HCT116 (cell line): ENCODE measurements around the gene ST3GAL3. TPM values are rescaled to one million over a fixed set of nuclear protein-coding genes. Genes with fewer than 3 reads are reported as not detected.
A peak's percentile ranks its signal among the peaks of the same experiment; 100 is the strongest.

Experiments used
- ATAC-seq: fragments of 200-7000 bp; cut with Tn5 transposase; 2 replicates; pipeline ENCODE4 v1.9.1; 2020; ENCODE audit warnings: mild to moderate bottlenecking, moderate library complexity
- BruUV-seq: library from RNA; stranded (reverse); fragments of 400-500 nt; replicated peaks from 2 replicates; lab custom pipeline; 2021; lab: Mats Ljungman, UMichigan
- CTCF ChIA-PET: fragments of 300-600 bp; sonication (Branson Sonifier 250); formaldehyde crosslinking; loops from one replicate; lab custom pipeline; 2021; ENCODE audit warnings: antibody characterized with exemption; lab: Charles Lee
- POLR2A ChIA-PET: fragments of 300-600, 350-600 bp; sonication (Branson Sonifier 250); formaldehyde crosslinking; loops from one replicate; lab custom pipeline; 2021; ENCODE audit warnings: antibody characterized with exemption; lab: Charles Lee
- RAD21 ChIA-PET, 2 experiments: fragments of 300-600 bp; sonication (Branson Sonifier 250); formaldehyde crosslinking; loops; one replicate each; lab custom pipeline; 2023; ENCODE audit warnings: low total read pairs in 2 of 2; ENCODE audit not compliant: uncharacterized antibody in 2 of 2, unreplicated experiment in 2 of 2, low non-redundant PET in 1 of 2; lab: Charles Lee
- DNase-seq: peaks from one replicate; pipeline ENCODE4 v3.0.0-alpha.2; 2010; ENCODE audit warnings: low read depth, low spot score
- H2AFZ ChIP-seq: fragments of 200-600 bp; shearing (Covaris generic), sonication (generic); 2 replicates; pipeline ENCODE4 v1.6.1; 2017; ENCODE audit warnings: low read depth, mixed run types, mixed read lengths, antibody characterized with exemption, low read length; ENCODE audit not compliant: poor library complexity, severe bottlenecking
- H3K27ac ChIP-seq: 2 replicates; pipeline ENCODE4 v1.5.1; 2012; ENCODE audit warnings: low read depth, low read length
- H3K27me3 ChIP-seq: fragments of 200-600 bp; sonication (generic); 2 replicates; pipeline ENCODE4 v1.6.1; 2016; ENCODE audit warnings: mixed run types, low read length, mixed read lengths; ENCODE audit not compliant: insufficient read depth
- H3K36me3 ChIP-seq, 2 experiments: fragments of 200-500 bp in 1 of 2; fragments of 200-600 bp in 1 of 2; sonication (Bioruptor generic) in 1 of 2; sonication (generic) in 1 of 2; 2 replicates each; pipeline versions ENCODE4 v1.5.1 to v1.6.1; 2014 to 2016; ENCODE audit warnings: low read length in 2 of 2, inconsistent platforms in 1 of 2, mixed read lengths in 1 of 2, mixed run types in 1 of 2; ENCODE audit not compliant: insufficient read depth in 2 of 2, control insufficient read depth in 1 of 2
- H3K4me1 ChIP-seq, 2 experiments: fragments of 200-600 bp in 1 of 2; sonication (generic) in 1 of 2; 2 replicates each; pipeline versions ENCODE4 v1.5.1 to v1.6.1; 2012 to 2017; ENCODE audit warnings: low read length in 2 of 2, inconsistent platforms in 1 of 2, mild to moderate bottlenecking in 1 of 2, mixed read lengths in 1 of 2, mixed run types in 1 of 2, moderate library complexity in 1 of 2; ENCODE audit not compliant: insufficient read depth in 2 of 2, control insufficient read depth in 1 of 2
- H3K4me2 ChIP-seq: fragments of 200-600 bp; sonication (generic); 2 replicates; pipeline ENCODE4 v1.6.1; 2017; ENCODE audit warnings: mixed run types, low read length, mixed read lengths
- H3K4me3 ChIP-seq, 2 experiments: fragments of 200-600 bp in 1 of 2; sonication (generic) in 1 of 2; replicated peaks in 1 of 2; 2 replicates each; pipeline ENCODE4 v1.5.1; 2011 to 2016; ENCODE audit warnings: low read length in 2 of 2, control low read depth in 1 of 2, low read depth in 1 of 2, mild to moderate bottlenecking in 1 of 2, mixed read lengths in 1 of 2, mixed run types in 1 of 2
- H3K79me2 ChIP-seq: fragments of 200-600 bp; sonication (generic); 2 replicates; pipeline ENCODE4 v1.6.1; 2017; ENCODE audit warnings: mild to moderate bottlenecking, mixed run types, low read length, moderate library complexity, mixed read lengths; ENCODE audit not compliant: insufficient read depth
- H3K9ac ChIP-seq: fragments of 200-600 bp; sonication (generic); 2 replicates; pipeline ENCODE4 v1.6.1; 2016; ENCODE audit warnings: low read length, mixed read lengths
- H3K9me2 ChIP-seq: fragments of 200-600 bp; sonication (generic), shearing (Covaris generic); 2 replicates; pipeline ENCODE4 v1.6.1; 2017; ENCODE audit warnings: mixed run types, mild to moderate bottlenecking, moderate library complexity; ENCODE audit not compliant: insufficient read depth
- H3K9me3 ChIP-seq, 2 experiments: fragments of 200-500 bp in 1 of 2; fragments of 200-600 bp in 1 of 2; sonication (Bioruptor generic) in 1 of 2; sonication (generic) in 1 of 2; 2 replicates each; pipeline ENCODE4 v1.6.1; 2014 to 2017; ENCODE audit warnings: low read length in 2 of 2, mixed read lengths in 2 of 2, inconsistent platforms in 1 of 2, low read depth in 1 of 2, mild to moderate bottlenecking in 1 of 2, mixed run types in 1 of 2, moderate library complexity in 1 of 2; ENCODE audit not compliant: control insufficient read depth in 1 of 2, insufficient read depth in 1 of 2
- H4K20me1 ChIP-seq: fragments of 200-600 bp; sonication (generic), shearing (Covaris generic); 2 replicates; pipeline ENCODE4 v1.6.1; 2017; ENCODE audit warnings: mixed run types, mild to moderate bottlenecking, moderate library complexity; ENCODE audit not compliant: insufficient read depth
- CEBPB ChIP-seq: IDR thresholded peaks from 2 replicates; pipeline ENCODE4 v1.6.1; 2012; ENCODE audit warnings: low read depth
- EZH2phosphoT487 ChIP-seq: fragments of 200-600 bp; IDR thresholded peaks from 2 replicates; pipeline ENCODE4 v1.6.1; 2018; ENCODE audit warnings: antibody characterized with exemption, borderline replicate concordance
- JUND ChIP-seq: IDR thresholded peaks from 2 replicates; pipeline ENCODE4 v1.6.1; 2012
- POLR2A ChIP-seq: IDR thresholded peaks from 2 replicates; pipeline ENCODE4 v1.7.0; 2011; ENCODE audit warnings: borderline replicate concordance; ENCODE audit not compliant: insufficient read depth, insufficient read length; ENCODE audit errors: extremely low read depth
- RAD21 ChIP-seq: IDR thresholded peaks from 2 replicates; pipeline ENCODE4 v1.6.1; 2012; ENCODE audit warnings: low read depth, mild to moderate bottlenecking
- REST ChIP-seq: IDR thresholded peaks from 2 replicates; pipeline ENCODE4 v1.6.1; 2012; ENCODE audit warnings: low read depth
- TCF7L2 ChIP-seq: IDR thresholded peaks from 2 replicates; pipeline ENCODE4 v1.7.0; 2011; ENCODE audit warnings: borderline replicate concordance, inconsistent platforms; ENCODE audit not compliant: insufficient read depth, insufficient read length; ENCODE audit errors: extremely low read depth
- YY1 ChIP-seq: IDR thresholded peaks from 2 replicates; pipeline ENCODE4 v1.6.1; 2011; ENCODE audit warnings: low read length, low read depth, moderate library complexity, mild to moderate bottlenecking; ENCODE audit not compliant: insufficient replicate concordance; ENCODE audit errors: extremely low read depth
- ZFX ChIP-seq: fragments of 450-650 bp; IDR thresholded peaks from 2 replicates; pipeline ENCODE4 v1.6.1; 2017
- ZNF274 ChIP-seq: fragments of 200-500 bp; sonication (Bioruptor generic); IDR thresholded peaks from 2 replicates; pipeline ENCODE4 v1.6.1; 2014; ENCODE audit warnings: mild to moderate bottlenecking, low read depth, low read length, inconsistent platforms
- intact Hi-C: fragments of 100-400 bp; cut with micrococcal nuclease; formaldehyde crosslinking; loops from 2 replicates; pipeline ENCODE4 v1.10.0; 2022
- total RNA-seq: library from RNA; stranded (reverse); gene quantifications from one replicate; pipeline ENCODE4 v1.2.1, GENCODE V29; 2021; ENCODE audit not compliant: unreplicated experiment

The ST3GAL3 gene
- total RNA-seq, 1 experiment from 2014 or later = 7.2 TPM

GRCh38 chr1:43711049-43711448 lies 3.7 kb downstream of the ST3GAL3 start:
- Histone ChIP-seq H3K4me3 (no peak overlapping the region), H3K36me3 (no peaks in the 10 kb centered on the region), H3K9me2 (no peaks in the 10 kb centered on the region), H2AFZ (no peak overlapping the region), H4K20me1 (no peaks in the 10 kb centered on the region), H3K4me2 (peak overlapping the region; percentile 7; the same call in 1 of the 2 replicates), H3K9me3 (no peaks in the 10 kb centered on the region), H3K4me1 (peaks cover 6 to 30% of the 10 kb centered on the region in 2 experiments; a peak in 3 of 4 replicates), H3K9ac (no peak overlapping the region), H3K27ac (no peak overlapping the region), H3K27me3 (no peaks in the 10 kb centered on the region), H3K79me2 (no peaks in the 10 kb centered on the region; the same call in 1 of the 2 replicates)
- CTCF ChIA-PET = interaction anchor here (0.7 kb wide), 1 partner anchor 224 kb away, joined by 4 read pairs; no protein-coding TSS in a partner anchor
- intact Hi-C loops = no loop called here
- POLR2A ChIA-PET = no interaction called here
- RAD21 ChIA-PET = interaction anchor here in 1 of 2 experiments (1.0 kb wide), 1 partner anchor 120 kb away, joined by 3 read pairs; no protein-coding TSS in a partner anchor
- TF ChIP-seq POLR2A (no peak), TCF7L2 (no peak), CEBPB (no peak), YY1 (no peak), REST (no peak), JUND (no peak), ZFX (no peak), EZH2phosphoT487 (no peak), RAD21 (no peak), ZNF274 (no peak)
- DNase-seq (no peak), ATAC-seq (no peak)
- no TSS peak for BruUV-seq
